OCI-LY1 (cell line): ENCODE data around the gene B3GNT3.

Experiments used
- H2AFZ ChIP-seq: fragments of 200-600 bp; sonication (generic), shearing (Covaris generic); 2 replicates; pipeline ENCODE4 v1.6.0; 2014; ENCODE audit warnings: antibody characterized with exemption, mild to moderate bottlenecking, low read length
- H3F3A ChIP-seq: fragments of 200-600 bp; sonication (generic), shearing (Covaris generic); 2 replicates; pipeline ENCODE4 v1.6.0; 2014; ENCODE audit warnings: mild to moderate bottlenecking, antibody characterized with exemption, low read length, moderate library complexity; ENCODE audit not compliant: insufficient read depth
- H3K27ac ChIP-seq: fragments of 200-600 bp; sonication (generic); 2 replicates; pipeline ENCODE4 v1.5.1; 2014; ENCODE audit warnings: low read length, mixed run types, mild to moderate bottlenecking, low read depth; ENCODE audit not compliant: poor library complexity, severe bottlenecking
- H3K27me3 ChIP-seq: fragments of 200-600 bp; sonication (generic); 2 replicates; pipeline ENCODE4 v1.6.0; 2014; ENCODE audit warnings: antibody characterized with exemption, mild to moderate bottlenecking, low read length, moderate library complexity; ENCODE audit not compliant: insufficient read depth
- H3K36me3 ChIP-seq: fragments of 200-600 bp; sonication (generic); 2 replicates; pipeline ENCODE4 v1.6.1; 2014; ENCODE audit warnings: mild to moderate bottlenecking, antibody characterized with exemption, low read length, moderate library complexity, mixed read lengths; ENCODE audit not compliant: insufficient read depth
- H3K4me1 ChIP-seq: fragments of 200-600 bp; sonication (generic); 2 replicates; pipeline ENCODE4 v1.5.1; 2014; ENCODE audit warnings: mild to moderate bottlenecking, low read length, moderate library complexity; ENCODE audit not compliant: insufficient read depth, severe bottlenecking
- H3K4me2 ChIP-seq: fragments of 200-600 bp; sonication (generic), shearing (Covaris generic); 2 replicates; pipeline ENCODE4 v1.6.1; 2014; ENCODE audit warnings: low read length
- H3K4me3 ChIP-seq: fragments of 200-600 bp; sonication (generic); 2 replicates; pipeline ENCODE4 v1.5.1; 2014; ENCODE audit warnings: low read length, low read depth, mild to moderate bottlenecking, mixed read lengths; ENCODE audit not compliant: poor library complexity, severe bottlenecking
- H3K79me2 ChIP-seq: fragments of 200-600 bp; shearing (Covaris generic); 2 replicates; pipeline ENCODE4 v1.6.1; 2016; ENCODE audit warnings: mixed run types, low read length, mixed read lengths; ENCODE audit not compliant: insufficient read depth
- H3K9ac ChIP-seq: fragments of 200-600 bp; sonication (generic), shearing (Covaris generic); 2 replicates; pipeline ENCODE4 v1.6.1; 2014; ENCODE audit warnings: mild to moderate bottlenecking, low read length, mixed read lengths
- H3K9me2 ChIP-seq: fragments of 200-600 bp; sonication (generic), shearing (Covaris generic); 2 replicates; pipeline ENCODE4 v1.6.1; 2014; ENCODE audit warnings: low read depth, mild to moderate bottlenecking, low read length, mixed read lengths
- H3K9me3 ChIP-seq: fragments of 200-600 bp; shearing (Covaris generic); 2 replicates; pipeline ENCODE4 v1.6.1; 2014; ENCODE audit warnings: low read length, mixed read lengths
- H4K20me1 ChIP-seq: fragments of 200-600 bp; sonication (generic), shearing (Covaris generic); 2 replicates; pipeline ENCODE4 v1.6.0; 2016; ENCODE audit warnings: mild to moderate bottlenecking, low read length; ENCODE audit not compliant: insufficient read depth
- EZH2 ChIP-seq: fragments of 200-600 bp; sonication (generic), shearing (Covaris generic); IDR thresholded peaks from 2 replicates; pipeline ENCODE4 v1.8.0; 2017; ENCODE audit warnings: borderline replicate concordance, mixed run types, mild to moderate bottlenecking, antibody characterized with exemption, low read length, moderate library complexity, mixed read lengths
- TF ChIP-seq, protein P1 (sequence below): fragments of 200-600 bp; sonication (generic), shearing (Covaris generic); IDR thresholded peaks from 2 replicates; pipeline ENCODE4 v1.5.1; 2017; ENCODE audit warnings: mild to moderate bottlenecking, antibody characterized with exemption, low read length, moderate library complexity, mixed read lengths

The B3GNT3 gene

GRCh38 chr19:17821190-17821589, 26.3 kb downstream of the B3GNT3 start, which contains the start of gene INSL3:
TSS of gene INSL3 (minus strand) at chr19:17821519. CDS start at chr19:17821506, 13 bp downstream.
- H3K9me3 ChIP-seq: no peaks in the 10 kb centered on the region
- peaks cover 6% of the 10 kb centered on the region for H3K4me1 ChIP-seq
- H3F3A ChIP-seq: no peaks in the 10 kb centered on the region
- H3K4me2 ChIP-seq: no peak within 1 kb of the TSS
- no peaks in the 10 kb centered on the region for H3K79me2 ChIP-seq
- no peaks in the 10 kb centered on the region for H3K36me3 ChIP-seq
- no peaks in the 10 kb centered on the region for H4K20me1 ChIP-seq
- H3K9ac ChIP-seq: no peak within 1 kb of the TSS
- no peak within 1 kb of the TSS for H3K27ac ChIP-seq
- no peak for TF ChIP-seq EZH2
- TF ChIP-seq, protein P1, sequence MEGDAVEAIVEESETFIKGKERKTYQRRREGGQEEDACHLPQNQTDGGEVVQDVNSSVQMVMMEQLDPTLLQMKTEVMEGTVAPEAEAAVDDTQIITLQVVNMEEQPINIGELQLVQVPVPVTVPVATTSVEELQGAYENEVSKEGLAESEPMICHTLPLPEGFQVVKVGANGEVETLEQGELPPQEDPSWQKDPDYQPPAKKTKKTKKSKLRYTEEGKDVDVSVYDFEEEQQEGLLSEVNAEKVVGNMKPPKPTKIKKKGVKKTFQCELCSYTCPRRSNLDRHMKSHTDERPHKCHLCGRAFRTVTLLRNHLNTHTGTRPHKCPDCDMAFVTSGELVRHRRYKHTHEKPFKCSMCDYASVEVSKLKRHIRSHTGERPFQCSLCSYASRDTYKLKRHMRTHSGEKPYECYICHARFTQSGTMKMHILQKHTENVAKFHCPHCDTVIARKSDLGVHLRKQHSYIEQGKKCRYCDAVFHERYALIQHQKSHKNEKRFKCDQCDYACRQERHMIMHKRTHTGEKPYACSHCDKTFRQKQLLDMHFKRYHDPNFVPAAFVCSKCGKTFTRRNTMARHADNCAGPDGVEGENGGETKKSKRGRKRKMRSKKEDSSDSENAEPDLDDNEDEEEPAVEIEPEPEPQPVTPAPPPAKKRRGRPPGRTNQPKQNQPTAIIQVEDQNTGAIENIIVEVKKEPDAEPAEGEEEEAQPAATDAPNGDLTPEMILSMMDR: no peak
- peaks cover 7% of the 10 kb centered on the region; the same call in 1 of the 2 replicates for H3K27me3 ChIP-seq
- no peaks in the 10 kb centered on the region for H3K9me2 ChIP-seq
- H3K4me3 ChIP-seq: no peak within 1 kb of the TSS
- H2AFZ ChIP-seq: no peak within 1 kb of the TSS

DNA sequence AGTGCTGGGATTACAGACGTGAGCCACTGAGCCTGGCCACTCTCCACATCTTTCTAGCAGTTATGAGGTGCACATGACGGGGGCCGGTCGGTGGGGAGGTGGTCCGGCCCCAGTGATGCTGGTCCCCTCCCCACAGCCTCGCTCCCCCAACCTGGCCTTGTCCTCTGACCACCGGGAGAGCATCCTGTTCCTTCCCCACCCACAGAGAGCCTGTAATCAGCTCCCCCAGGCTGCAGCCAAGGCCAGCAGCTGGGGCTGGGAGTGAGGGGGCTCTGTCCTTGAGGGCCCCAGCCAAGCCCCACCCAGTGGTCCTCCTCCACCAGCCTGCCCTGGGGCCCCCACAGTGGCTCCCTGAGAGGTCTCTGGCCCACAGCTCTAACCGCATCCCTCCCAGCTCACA, 29.4 kb downstream of the B3GNT3 start:
- no peak for TF ChIP-seq EZH2
- TF ChIP-seq, protein P1: no peak
- Histone ChIP-seq H2AFZ (no peak overlapping the region), H3K9me3 (no peaks in the 10 kb centered on the region), H3K4me3 (no peak overlapping the region), H4K20me1 (no peaks in the 10 kb centered on the region), H3K4me1 (peaks cover 6% of the 10 kb centered on the region), H3K4me2 (no peak overlapping the region), H3K9me2 (no peaks in the 10 kb centered on the region), H3K36me3 (no peaks in the 10 kb centered on the region), H3K27ac (no peak overlapping the region), H3K79me2 (no peaks in the 10 kb centered on the region), H3K27me3 (no peaks in the 10 kb centered on the region), H3F3A (no peaks in the 10 kb centered on the region), H3K9ac (no peak overlapping the region)

DNA sequence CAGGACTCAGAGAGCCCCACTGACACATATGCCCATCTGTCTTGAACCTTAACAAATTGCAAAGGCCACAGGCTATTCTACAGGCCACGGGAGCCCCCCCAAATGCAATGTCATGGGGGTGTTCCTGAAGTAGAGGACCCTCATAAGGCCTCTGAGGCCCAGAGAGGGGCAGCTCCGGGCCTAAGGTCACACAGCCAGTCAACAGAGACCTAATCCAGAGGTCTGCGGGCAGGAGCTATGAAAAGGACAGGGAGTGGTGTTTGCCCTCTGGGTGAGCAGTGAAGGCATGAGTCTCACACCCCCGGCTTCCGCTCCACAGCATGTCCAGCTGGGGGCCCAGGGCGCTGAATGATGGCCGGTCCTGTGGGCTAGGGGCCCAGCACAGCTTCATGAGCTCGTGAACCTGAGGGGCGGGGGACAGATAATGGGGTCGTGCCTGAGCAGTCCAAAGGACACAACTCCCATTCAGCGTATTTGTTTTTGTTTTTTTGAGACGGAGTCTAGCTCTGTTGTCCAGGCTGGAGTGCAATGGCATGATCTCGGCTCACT, 31.6 kb downstream of the B3GNT3 start:
- Histone ChIP-seq H3K36me3 (no peaks in the 10 kb centered on the region), H3K4me2 (no peak overlapping the region), H3K9me2 (no peaks in the 10 kb centered on the region), H3K27me3 (no peaks in the 10 kb centered on the region), H3K4me3 (no peak overlapping the region), H3K9me3 (no peaks in the 10 kb centered on the region), H3K79me2 (no peaks in the 10 kb centered on the region), H3K4me1 (no peaks in the 10 kb centered on the region), H4K20me1 (no peaks in the 10 kb centered on the region), H3K27ac (no peak overlapping the region), H3F3A (no peaks in the 10 kb centered on the region), H3K9ac (no peak overlapping the region), H2AFZ (no peak overlapping the region)
- no peak for TF ChIP-seq EZH2
- TF ChIP-seq, protein P1: no peak
